Measurements from ENCODE around the gene CCDC15.
A peak's percentile ranks its signal among the peaks of the same experiment; 100 is the strongest.

CCDC15 gene

DNA sequence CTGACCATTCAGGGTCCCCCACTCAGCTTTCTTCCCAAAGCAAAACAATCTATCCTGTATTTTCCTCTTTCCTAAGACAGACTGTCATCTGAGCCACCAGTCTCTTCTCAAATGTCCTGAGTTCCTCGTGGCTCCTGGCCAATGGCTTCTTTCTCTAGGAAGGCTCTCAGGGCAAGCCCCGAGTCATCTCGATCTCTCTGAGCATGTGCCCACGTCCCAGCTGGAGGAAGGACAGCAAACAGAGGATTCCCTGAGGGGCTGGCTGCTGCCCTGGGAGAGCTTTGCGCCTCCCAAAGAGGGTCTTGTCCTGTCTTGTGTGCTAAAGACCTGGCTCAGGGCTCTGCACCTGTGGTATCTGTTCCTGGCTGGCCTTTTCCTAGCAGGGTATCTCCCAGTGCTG, 117.4 kb downstream of the CCDC15 start:
- no peaks in the 10 kb centered on the region for H3K9me3 ChIP-seq (ENCODE audit: insufficient read depth, low read depth, low read length)
- TF ChIP-seq, protein P1, sequence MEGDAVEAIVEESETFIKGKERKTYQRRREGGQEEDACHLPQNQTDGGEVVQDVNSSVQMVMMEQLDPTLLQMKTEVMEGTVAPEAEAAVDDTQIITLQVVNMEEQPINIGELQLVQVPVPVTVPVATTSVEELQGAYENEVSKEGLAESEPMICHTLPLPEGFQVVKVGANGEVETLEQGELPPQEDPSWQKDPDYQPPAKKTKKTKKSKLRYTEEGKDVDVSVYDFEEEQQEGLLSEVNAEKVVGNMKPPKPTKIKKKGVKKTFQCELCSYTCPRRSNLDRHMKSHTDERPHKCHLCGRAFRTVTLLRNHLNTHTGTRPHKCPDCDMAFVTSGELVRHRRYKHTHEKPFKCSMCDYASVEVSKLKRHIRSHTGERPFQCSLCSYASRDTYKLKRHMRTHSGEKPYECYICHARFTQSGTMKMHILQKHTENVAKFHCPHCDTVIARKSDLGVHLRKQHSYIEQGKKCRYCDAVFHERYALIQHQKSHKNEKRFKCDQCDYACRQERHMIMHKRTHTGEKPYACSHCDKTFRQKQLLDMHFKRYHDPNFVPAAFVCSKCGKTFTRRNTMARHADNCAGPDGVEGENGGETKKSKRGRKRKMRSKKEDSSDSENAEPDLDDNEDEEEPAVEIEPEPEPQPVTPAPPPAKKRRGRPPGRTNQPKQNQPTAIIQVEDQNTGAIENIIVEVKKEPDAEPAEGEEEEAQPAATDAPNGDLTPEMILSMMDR (conservative IDR thresholded peaks at IDR 0.05; ENCODE audit: low read length) = no peak
- TF ChIP-seq EZH2phosphoT487 (IDR thresholded peaks at IDR 0.05; ENCODE audit: borderline replicate concordance) = no peak
- peak overlapping the region; percentile 61 for H3K9ac ChIP-seq (ENCODE audit: low read depth, low read length, poor library complexity, severe bottlenecking)
- no peaks in the 10 kb centered on the region for H3K27me3 ChIP-seq (ENCODE audit: insufficient read depth, low read length, poor library complexity, severe bottlenecking)
- H3K9me2 ChIP-seq (replicated peaks; ENCODE audit: low read depth, low read length) = no peaks in the 10 kb centered on the region
- H3K4me2 ChIP-seq (ENCODE audit: low read depth, low read length, poor library complexity, severe bottlenecking) = peak overlapping the region; percentile 65
- no peaks in the 10 kb centered on the region for H3K79me2 ChIP-seq (ENCODE audit: insufficient read depth, low read length)
- H4K20me1 ChIP-seq (ENCODE audit: insufficient read depth, low read length, poor library complexity, severe bottlenecking) = no peaks in the 10 kb centered on the region
- no peaks in the 10 kb centered on the region for H3F3A ChIP-seq (ENCODE audit: low read depth)
- no peak overlapping the region for H3K4me3 ChIP-seq (ENCODE audit: low read length, poor library complexity, severe bottlenecking)
- peak overlapping the region; percentile 71; the same call in 1 of the 2 replicates for H2AFZ ChIP-seq (ENCODE audit: low read length)
- peaks cover 29% of the 10 kb centered on the region for H3K4me1 ChIP-seq (ENCODE audit: insufficient read depth, low read length, poor library complexity, severe bottlenecking)
- no peaks in the 10 kb centered on the region for H3K36me3 ChIP-seq (ENCODE audit: insufficient read depth, low read length)

DNA sequence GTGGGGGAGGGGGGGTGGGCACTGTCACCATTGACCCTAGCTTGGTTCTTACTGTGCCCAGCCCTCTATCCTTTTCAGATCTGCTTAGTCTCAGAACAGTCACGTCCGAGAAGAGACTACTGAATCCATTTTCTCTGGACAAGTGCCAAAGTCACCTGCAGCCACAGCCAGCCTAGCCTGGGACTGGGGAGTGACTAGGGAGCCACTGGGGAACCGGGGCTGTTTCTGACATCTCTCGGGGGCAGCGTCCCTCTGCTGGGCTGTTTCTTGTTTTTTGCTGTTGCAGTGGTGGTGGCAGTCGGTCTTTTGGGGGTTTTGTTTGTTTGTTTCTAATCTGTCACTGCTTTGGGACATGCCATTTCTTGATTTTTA, 117.8 kb downstream of the CCDC15 start:
- Histone ChIP-seq H3K9ac (ENCODE audit: low read depth, low read length, poor library complexity, severe bottlenecking) (no peak overlapping the region), H3K79me2 (ENCODE audit: insufficient read depth, low read length) (no peaks in the 10 kb centered on the region), H2AFZ (ENCODE audit: low read length) (no peak overlapping the region), H3K36me3 (ENCODE audit: insufficient read depth, low read length) (no peaks in the 10 kb centered on the region), H3K9me2 (replicated peaks; ENCODE audit: low read depth, low read length) (no peaks in the 10 kb centered on the region), H3K4me1 (ENCODE audit: insufficient read depth, low read length, poor library complexity, severe bottlenecking) (peaks cover 29% of the 10 kb centered on the region), H3K27me3 (ENCODE audit: insufficient read depth, low read length, poor library complexity, severe bottlenecking) (no peaks in the 10 kb centered on the region), H3F3A (ENCODE audit: low read depth) (no peaks in the 10 kb centered on the region), H3K9me3 (ENCODE audit: insufficient read depth, low read depth, low read length) (no peaks in the 10 kb centered on the region), H3K4me3 (ENCODE audit: low read length, poor library complexity, severe bottlenecking) (no peak overlapping the region), H4K20me1 (ENCODE audit: insufficient read depth, low read length, poor library complexity, severe bottlenecking) (no peaks in the 10 kb centered on the region), H3K4me2 (ENCODE audit: low read depth, low read length, poor library complexity, severe bottlenecking) (no peak overlapping the region)
- TF ChIP-seq, protein P1 (conservative IDR thresholded peaks at IDR 0.05; ENCODE audit: low read length) = no peak
- no peak for TF ChIP-seq EZH2phosphoT487 (IDR thresholded peaks at IDR 0.05; ENCODE audit: borderline replicate concordance)

DNA sequence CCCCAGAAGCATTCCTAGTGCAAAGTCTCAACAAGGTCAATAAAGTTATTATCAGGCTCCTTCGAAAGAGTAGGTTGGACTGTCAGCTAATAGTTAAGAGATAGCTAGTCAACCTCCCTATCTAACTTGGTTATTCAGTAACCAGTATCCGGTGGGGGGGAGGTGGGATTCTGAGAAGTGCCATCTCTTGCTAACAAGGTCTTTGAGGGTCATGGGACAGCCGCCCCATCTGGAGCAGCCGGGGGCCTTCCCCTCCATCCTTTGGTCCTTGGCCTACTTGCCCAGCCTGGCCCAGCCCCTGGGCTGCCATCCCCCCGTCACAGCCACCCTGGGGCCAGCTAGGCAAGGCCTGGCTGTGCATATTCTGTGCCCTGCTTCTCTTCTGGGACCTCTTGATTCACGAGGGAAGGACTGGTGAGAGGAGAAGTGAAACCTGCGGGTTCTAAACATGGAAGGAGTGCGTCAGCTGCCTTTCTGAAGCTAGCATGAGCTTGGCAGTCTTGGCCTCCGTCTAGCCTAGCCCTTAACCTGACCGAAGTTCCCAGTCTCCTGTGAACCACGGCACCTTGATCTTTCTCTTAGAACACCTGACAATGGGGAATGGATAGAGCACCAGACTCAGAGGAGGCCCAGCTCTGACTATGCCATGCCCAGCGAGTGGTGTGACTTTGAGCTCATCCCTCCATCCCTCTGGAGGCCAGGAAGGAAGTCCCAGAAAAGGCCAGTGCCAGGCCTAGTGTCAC, 118.4 kb downstream of the CCDC15 start:
- H3K79me2 ChIP-seq (ENCODE audit: insufficient read depth, low read length) = no peaks in the 10 kb centered on the region
- H3K4me1 ChIP-seq (ENCODE audit: insufficient read depth, low read length, poor library complexity, severe bottlenecking) = peaks cover 29% of the 10 kb centered on the region
- H3K9me2 ChIP-seq (replicated peaks; ENCODE audit: low read depth, low read length) = no peaks in the 10 kb centered on the region
- no peaks in the 10 kb centered on the region for H3K27me3 ChIP-seq (ENCODE audit: insufficient read depth, low read length, poor library complexity, severe bottlenecking)
- H3F3A ChIP-seq (ENCODE audit: low read depth) = no peaks in the 10 kb centered on the region
- no peak overlapping the region for H2AFZ ChIP-seq (ENCODE audit: low read length)
- TF ChIP-seq, protein P1 (conservative IDR thresholded peaks at IDR 0.05; ENCODE audit: low read length) = no peak
- no peak for TF ChIP-seq EZH2phosphoT487 (IDR thresholded peaks at IDR 0.05; ENCODE audit: borderline replicate concordance)
- H3K9me3 ChIP-seq (ENCODE audit: insufficient read depth, low read depth, low read length) = no peaks in the 10 kb centered on the region
- no peak overlapping the region for H3K9ac ChIP-seq (ENCODE audit: low read depth, low read length, poor library complexity, severe bottlenecking)
- H3K4me3 ChIP-seq (ENCODE audit: low read length, poor library complexity, severe bottlenecking) = no peak overlapping the region
- no peaks in the 10 kb centered on the region for H4K20me1 ChIP-seq (ENCODE audit: insufficient read depth, low read length, poor library complexity, severe bottlenecking)
- no peak overlapping the region for H3K4me2 ChIP-seq (ENCODE audit: low read depth, low read length, poor library complexity, severe bottlenecking)
- H3K36me3 ChIP-seq (ENCODE audit: insufficient read depth, low read length) = no peaks in the 10 kb centered on the region

Measured in Loucy (cell line).